T1000 (cell line): Measurements from ENCODE around the gene FCN3.

Experiments
- DNase-seq: peaks from one replicate; lab custom pipeline; 2025; ENCODE audit warnings: mixed read lengths; lab: John Stamatoyannopoulos, UW

FCN3 gene

GRCh38 chr1:27358038-27358927, 16.3 kb downstream of the FCN3 start:
- DNase-seq = no peak

- DNase-seq = peak; percentile 16
Observed at GRCh38 chr1:27357281-27358037, 17.2 kb downstream of the FCN3 start.

GRCh38 chr1:27356619-27357280, 17.9 kb downstream of the FCN3 start:
- no peak for DNase-seq

GRCh38 chr1:27356277-27356618, 18.4 kb downstream of the FCN3 start:
- DNase-seq = no peak

GRCh38 chr1:27355683-27356082, 18.9 kb downstream of the FCN3 start:
- no peak for DNase-seq

GRCh38 chr1:27353629-27354028, 21.0 kb downstream of the FCN3 start:
- DNase-seq = no peak

GRCh38 chr1:27353166-27353565, 21.5 kb downstream of the FCN3 start:
- DNase-seq = no peak

- DNase-seq = no peak
Observed at GRCh38 chr1:27351541-27352107, 23.0 kb downstream of the FCN3 start.

GRCh38 chr1:27350663-27351540, 23.7 kb downstream of the FCN3 start:
- DNase-seq = no peak

GRCh38 chr1:27349784-27350662, 24.6 kb downstream of the FCN3 start:
- no peak for DNase-seq

- DNase-seq = no peak
Observed at GRCh38 chr1:27348861-27349783, 25.5 kb downstream of the FCN3 start.

- no peak for DNase-seq
Observed at GRCh38 chr1:27346991-27347624, 27.5 kb downstream of the FCN3 start.

GRCh38 chr1:27346357-27346756, 28.3 kb downstream of the FCN3 start:
- no peak for DNase-seq

GRCh38 chr1:27345272-27345671, 29.4 kb downstream of the FCN3 start:
- DNase-seq = no peak

GRCh38 chr1:27343639-27344025, 31.0 kb downstream of the FCN3 start:
- no peak for DNase-seq

- no peak for DNase-seq
Observed at GRCh38 chr1:27342778-27343638, 31.6 kb downstream of the FCN3 start.

GRCh38 chr1:27342391-27342777, 32.2 kb downstream of the FCN3 start:
- no peak for DNase-seq
